Right lobe of liver (tissue), 4 donors: ENCODE results near the gene KLHL2.

Source experiments
- POLR2A ChIP-seq: fragments of 450-650 bp; IDR thresholded peaks from one replicate; pipeline ENCODE4 v1.6.1; 2017; ENCODE audit warnings: antibody characterized with exemption, mild to moderate bottlenecking
- TF ChIP-seq, protein P1 (sequence below), 4 donors: fragments of 200-600 bp in 3 of 4; fragments of 450-650 bp in 1 of 4; IDR thresholded peaks; one replicate each; pipeline versions ENCODE4 v1.5.1 to v1.8.0; 2016 to 2022; ENCODE audit warnings: antibody characterized with exemption in 4 of 4, mild to moderate bottlenecking in 2 of 4
- donor health status: DM: no; HTN: no; CAD: no.
- donor health status: DM: no; HTN: no; CAD: no.
- donor health status: DM: no; HTN: yes; CAD: no.

DNA sequence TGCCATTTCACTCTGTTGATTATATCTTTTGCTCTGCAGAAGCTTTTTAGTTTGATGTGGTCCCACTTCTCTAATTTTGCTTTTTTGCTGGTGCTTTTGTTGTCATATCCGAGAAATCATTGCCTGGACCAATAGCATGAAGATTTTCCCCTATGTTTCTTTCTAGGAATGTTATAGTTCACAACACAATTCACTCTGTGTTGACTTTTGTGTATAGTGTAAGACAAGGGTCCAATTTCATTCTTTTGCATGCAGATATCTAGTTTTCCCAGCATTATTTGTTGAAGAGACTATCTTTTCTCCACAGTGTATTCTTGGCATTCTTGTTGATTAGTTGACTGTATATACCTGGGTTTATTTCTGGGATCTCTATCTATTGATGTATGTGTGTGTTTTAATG is 163.2 kb downstream of the KLHL2 start:
- TF ChIP-seq, protein P1, sequence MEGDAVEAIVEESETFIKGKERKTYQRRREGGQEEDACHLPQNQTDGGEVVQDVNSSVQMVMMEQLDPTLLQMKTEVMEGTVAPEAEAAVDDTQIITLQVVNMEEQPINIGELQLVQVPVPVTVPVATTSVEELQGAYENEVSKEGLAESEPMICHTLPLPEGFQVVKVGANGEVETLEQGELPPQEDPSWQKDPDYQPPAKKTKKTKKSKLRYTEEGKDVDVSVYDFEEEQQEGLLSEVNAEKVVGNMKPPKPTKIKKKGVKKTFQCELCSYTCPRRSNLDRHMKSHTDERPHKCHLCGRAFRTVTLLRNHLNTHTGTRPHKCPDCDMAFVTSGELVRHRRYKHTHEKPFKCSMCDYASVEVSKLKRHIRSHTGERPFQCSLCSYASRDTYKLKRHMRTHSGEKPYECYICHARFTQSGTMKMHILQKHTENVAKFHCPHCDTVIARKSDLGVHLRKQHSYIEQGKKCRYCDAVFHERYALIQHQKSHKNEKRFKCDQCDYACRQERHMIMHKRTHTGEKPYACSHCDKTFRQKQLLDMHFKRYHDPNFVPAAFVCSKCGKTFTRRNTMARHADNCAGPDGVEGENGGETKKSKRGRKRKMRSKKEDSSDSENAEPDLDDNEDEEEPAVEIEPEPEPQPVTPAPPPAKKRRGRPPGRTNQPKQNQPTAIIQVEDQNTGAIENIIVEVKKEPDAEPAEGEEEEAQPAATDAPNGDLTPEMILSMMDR (IDR thresholded peaks at IDR 0.05), result no peak
- no peak for TF ChIP-seq POLR2A
